Activated CD8-positive, alpha-beta memory T cell treated with anti-CD3 and anti-CD28 coated beads for 24 hours (primary cell): ENCODE data around the gene TFAP2A.

Experiments
- DNase-seq: peaks from one replicate; pipeline ENCODE4 v3.0.0-alpha.2; 2020

TFAP2A gene

GRCh38 chr6:10382322-10382721, 32.6 kb downstream of the TFAP2A start:
- no peak for DNase-seq

DNA sequence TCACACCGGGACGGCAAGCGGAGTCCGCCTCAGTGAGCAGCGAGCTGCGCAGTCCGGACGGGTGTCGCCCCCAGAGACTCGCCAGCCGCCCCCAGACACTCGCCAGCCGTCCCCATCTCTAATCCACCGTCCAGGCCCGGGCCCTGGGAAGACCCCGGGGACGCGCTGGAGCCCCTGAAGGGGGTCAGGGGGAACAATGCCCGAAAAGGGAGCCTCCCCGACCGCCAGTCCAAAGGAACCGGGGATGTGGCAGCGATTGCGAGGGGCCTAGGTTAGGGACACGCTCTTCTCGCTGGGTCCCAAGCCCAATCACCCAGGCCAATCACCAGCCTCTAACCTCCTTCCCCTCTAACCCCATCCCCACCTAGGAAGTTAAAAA, 33.1 kb downstream of the TFAP2A start:
- no peak for DNase-seq

- no peak for DNase-seq
Observed at GRCh38 chr6:10381133-10381829, 33.6 kb downstream of the TFAP2A start.

DNA sequence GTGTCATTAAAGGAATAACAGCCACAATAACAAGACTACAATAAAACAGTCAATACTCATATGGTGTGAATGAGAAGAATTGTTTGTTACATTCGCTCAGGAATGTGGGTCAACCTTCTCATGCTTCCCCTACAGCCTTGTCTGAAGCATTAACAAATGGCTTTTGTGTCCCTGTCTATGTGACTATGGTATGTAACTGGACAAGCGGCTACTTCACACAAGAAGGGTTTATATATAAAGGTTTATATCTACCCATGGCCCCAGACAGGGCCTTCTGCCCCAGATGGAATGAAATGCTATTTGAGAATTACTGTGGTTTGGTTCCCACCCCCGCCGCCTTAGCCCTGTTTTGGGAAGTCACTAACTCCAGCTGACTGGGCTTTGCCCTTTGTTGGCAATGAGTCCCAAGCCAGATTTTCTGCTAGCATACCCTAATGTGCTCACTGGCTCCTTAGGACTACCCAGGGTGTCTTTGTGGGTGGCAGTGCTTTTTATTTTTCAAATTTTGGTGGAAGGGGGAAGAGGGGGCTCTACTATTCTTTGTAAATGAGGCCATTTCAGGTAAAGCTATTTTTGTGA, 39.4 kb downstream of the TFAP2A start:
- no peak for DNase-seq

- DNase-seq = no peak
Observed at GRCh38 chr6:10373642-10374359, 41.1 kb downstream of the TFAP2A start.

DNA sequence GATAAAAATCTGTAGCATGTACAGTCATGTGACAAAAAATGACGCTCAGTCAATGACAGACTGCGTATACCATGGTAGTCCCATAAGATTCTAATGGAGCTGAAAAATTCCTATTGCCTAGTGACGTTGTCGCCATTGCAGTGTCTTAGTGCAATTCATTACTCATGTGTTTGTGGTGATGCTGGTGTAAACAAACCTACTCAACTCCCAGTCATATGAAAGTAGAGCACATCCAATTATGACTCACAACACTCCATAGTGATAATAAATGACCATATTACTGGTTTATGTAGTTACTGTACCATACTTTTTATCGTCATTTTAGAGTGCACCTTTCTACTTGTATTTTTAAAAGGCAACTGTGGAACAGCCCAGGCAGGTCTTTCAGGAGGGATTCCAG, 45.0 kb downstream of the TFAP2A start:
- no peak for DNase-seq

DNA sequence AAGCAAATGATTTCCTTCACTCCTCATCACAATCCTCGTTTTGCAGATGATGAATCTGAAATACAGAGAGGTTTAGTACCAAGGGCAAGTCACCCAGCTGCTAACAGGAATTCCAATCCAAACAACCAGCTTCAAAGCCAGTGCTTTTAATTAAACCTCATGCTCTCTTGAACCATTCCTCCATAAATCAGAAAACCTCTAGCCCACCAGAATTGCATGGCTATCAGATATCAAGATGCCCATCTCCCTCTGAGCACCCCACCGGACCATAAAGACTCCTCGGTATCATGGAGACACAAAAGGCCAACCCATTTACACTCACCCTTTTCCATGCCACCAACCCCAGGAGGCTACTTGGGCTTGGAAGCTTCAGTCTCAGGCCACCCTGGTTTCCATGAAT, 46.0 kb downstream of the TFAP2A start:
- no peak for DNase-seq

GRCh38 chr6:10363911-10364310, 51.0 kb downstream of the TFAP2A start:
- DNase-seq = no peak

DNA sequence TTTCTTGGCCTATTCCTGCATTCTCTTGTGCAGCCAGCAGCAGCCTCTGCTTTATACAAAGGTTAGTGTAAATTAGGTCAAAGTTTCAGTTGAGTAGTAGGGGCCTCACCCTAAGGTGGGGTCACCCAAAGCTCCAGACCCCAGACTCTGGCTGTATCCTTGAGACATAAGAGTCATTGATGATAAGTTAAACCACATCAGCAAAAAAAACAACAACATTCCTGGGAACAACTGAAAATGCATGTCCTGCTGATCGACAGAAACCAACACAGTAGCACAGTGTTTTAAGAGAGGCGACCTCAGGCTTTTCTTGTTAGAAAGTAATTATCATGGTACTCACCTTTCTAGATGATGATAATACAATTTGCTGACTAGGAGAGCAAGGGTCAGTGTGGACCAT, 52.6 kb downstream of the TFAP2A start:
- DNase-seq = no peak

GRCh38 chr6:10361428-10361827, 53.4 kb downstream of the TFAP2A start:
- no peak for DNase-seq

GRCh38 chr6:10359581-10359980, 55.3 kb downstream of the TFAP2A start:
- DNase-seq = no peak

DNA sequence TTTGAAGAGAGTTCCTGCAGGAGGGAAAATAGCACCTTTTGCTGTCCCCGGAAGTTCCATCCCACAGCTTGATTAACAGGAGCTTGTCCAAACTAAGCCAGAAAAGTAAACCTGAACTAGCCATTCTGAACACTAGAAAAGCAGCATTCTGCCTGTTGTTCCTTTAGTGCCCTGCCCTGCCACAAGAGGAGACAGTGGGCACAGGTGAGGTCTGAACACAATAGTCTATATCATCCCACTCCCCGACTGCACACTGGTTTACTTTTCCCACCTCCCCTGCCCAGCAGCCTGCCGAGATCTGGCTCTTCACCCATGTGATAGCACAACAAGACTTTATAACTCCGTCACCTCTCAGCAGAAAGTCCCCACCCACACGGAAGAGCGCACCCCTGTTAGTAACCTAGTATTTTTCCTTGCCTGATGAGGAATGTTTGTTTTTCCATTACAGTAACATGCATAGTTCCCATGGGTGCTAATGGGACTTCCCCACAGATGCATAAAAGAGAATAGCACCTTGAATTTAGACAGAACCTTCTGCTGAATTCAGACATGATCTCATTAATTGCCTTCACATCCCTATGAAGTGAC, 59.7 kb downstream of the TFAP2A start:
- no peak for DNase-seq

- DNase-seq = no peak
Observed at GRCh38 chr6:10351791-10352190, 63.1 kb downstream of the TFAP2A start.

DNA sequence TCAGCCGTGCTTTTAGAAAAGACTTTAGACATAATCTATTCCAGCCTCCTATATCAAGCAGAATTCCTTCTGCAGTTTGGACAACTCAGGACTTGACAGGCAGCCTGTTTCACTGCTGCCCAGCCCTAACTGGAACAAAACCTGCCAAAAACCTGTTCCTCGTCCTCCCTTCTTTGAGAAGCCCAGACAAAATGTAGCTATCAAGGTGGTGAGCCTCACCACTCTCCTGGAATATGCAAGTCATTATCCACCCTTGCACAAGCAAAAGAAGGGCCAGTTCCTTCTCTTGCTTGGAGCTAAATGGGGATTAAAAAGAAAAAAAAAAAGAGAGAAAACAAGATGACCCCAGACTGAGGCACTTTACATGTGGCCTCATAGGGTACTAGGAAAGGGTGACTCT, 64.2 kb downstream of the TFAP2A start:
- DNase-seq = no peak

GRCh38 chr6:10347561-10348327, 67.1 kb downstream of the TFAP2A start:
- no peak for DNase-seq
